Liver (tissue), 9 donors: ENCODE data around the gene FSCN2. TPM values are rescaled to one million over a fixed set of nuclear protein-coding genes. Genes with fewer than 3 reads are reported as not detected.

ENCODE experiments used
- DNase-seq: peaks from one replicate; pipeline ENCODE4 v3.0.0-alpha.2; 2017; ENCODE audit warnings: low spot score
- H3K27ac ChIP-seq, 2 donors: one replicate each; pipeline ENCODE4 v1.7.0; 2013; ENCODE audit warnings: inconsistent platforms in 2 of 2, low read length in 2 of 2, control low read depth in 1 of 2, low read depth in 1 of 2, mild to moderate bottlenecking in 1 of 2
- H3K27me3 ChIP-seq, 4 donors: one replicate each; pipeline versions ENCODE4 v1.6.1 to v1.7.0; 2013; ENCODE audit warnings: low read length in 3 of 4, inconsistent platforms in 1 of 4, mild to moderate bottlenecking in 1 of 4, moderate library complexity in 1 of 4; ENCODE audit not compliant: control insufficient read depth in 4 of 4, insufficient read depth in 4 of 4
- H3K36me3 ChIP-seq, 4 donors: one replicate each; pipeline versions ENCODE4 v1.6.1 to v1.7.0; 2013; ENCODE audit warnings: low read length in 3 of 4, mild to moderate bottlenecking in 3 of 4, low read depth in 1 of 4, moderate library complexity in 1 of 4; ENCODE audit not compliant: control insufficient read depth in 4 of 4, insufficient read depth in 3 of 4
- H3K4me1 ChIP-seq, 4 donors: one replicate each; pipeline versions ENCODE4 v1.6.1 to v1.7.0; 2013; ENCODE audit warnings: low read length in 3 of 4, mild to moderate bottlenecking in 3 of 4, moderate library complexity in 1 of 4; ENCODE audit not compliant: control insufficient read depth in 4 of 4, insufficient read depth in 4 of 4
- H3K4me3 ChIP-seq, 3 donors: one replicate each; pipeline versions ENCODE4 v1.6.1 to v1.7.0; 2013; ENCODE audit warnings: low read length in 3 of 3, control low read depth in 1 of 3, low read depth in 1 of 3, mild to moderate bottlenecking in 1 of 3
- H3K9ac ChIP-seq, 2 donors: one replicate each; pipeline ENCODE4 v1.7.0; 2013; ENCODE audit warnings: low read length in 2 of 2, mild to moderate bottlenecking in 2 of 2, moderate library complexity in 2 of 2, control low read depth in 1 of 2, low read depth in 1 of 2
- H3K9me3 ChIP-seq, 4 donors: one replicate each; pipeline versions ENCODE4 v1.6.1 to v1.7.0; 2013; ENCODE audit warnings: low read length in 3 of 4; ENCODE audit not compliant: control insufficient read depth in 4 of 4
- FOXA1 ChIP-seq: IDR thresholded peaks from 2 replicates; pipeline ENCODE4 v1.6.1; 2016; ENCODE audit warnings: antibody characterized with exemption
- HNF4A ChIP-seq, 2 donors: conservative IDR thresholded peaks; 2 replicates each; pipeline ENCODE4 v1.6.1; 2016; ENCODE audit warnings: antibody characterized with exemption in 2 of 2, mild to moderate bottlenecking in 2 of 2
- HNF4G ChIP-seq: IDR thresholded peaks from 2 replicates; pipeline ENCODE4 v1.6.1; 2016; ENCODE audit warnings: antibody characterized with exemption
- JUND ChIP-seq, 2 donors: IDR thresholded peaks; 2 replicates each; pipeline ENCODE4 v1.6.1; 2016; ENCODE audit warnings: antibody characterized with exemption in 2 of 2
- NR2F2 ChIP-seq: IDR thresholded peaks from 2 replicates; pipeline ENCODE4 v1.6.1; 2016; ENCODE audit warnings: antibody characterized with exemption
- RAD21 ChIP-seq, 2 donors: IDR thresholded peaks; 2 replicates each; pipeline ENCODE4 v1.6.1; 2016; ENCODE audit warnings: antibody characterized with exemption in 2 of 2, mild to moderate bottlenecking in 2 of 2
- YY1 ChIP-seq: IDR thresholded peaks from 2 replicates; pipeline ENCODE4 v1.6.1; 2016; ENCODE audit warnings: antibody characterized with exemption, mild to moderate bottlenecking
- WGBS: extraction: QIAGEN DNeasy Blood & Tissue Kit; methylation state at CpG from one replicate; pipeline ENCODE4 v1.1.7; 2013; 5-methylcytosine and 5-hydroxymethylcytosine counted together
- polyA plus RNA-seq, 2 donors: library from polyadenylated mRNA; stranded (reverse) in 1 of 2; unstranded in 1 of 2; fragments of 200-250 nt in 1 of 2; fragments of >200 nt in 1 of 2; fragmentation: Nextera tagmentation in 1 of 2; extraction: Ambion mirVana in 1 of 2; gene quantifications; one replicate each; pipeline versions ENCODE4 v1.2.1 to v1.2.3, GENCODE V29; 2013 to 2015
- total RNA-seq, 2 donors: library from RNA; depleted of rRNA; stranded (reverse); fragments of >200 nt; gene quantifications; one replicate each; pipeline ENCODE4 v1.2.3, GENCODE V29; 2014
- TF ChIP-seq, protein P1 (sequence below): IDR thresholded peaks from 2 replicates; pipeline ENCODE4 v1.6.1; 2016; ENCODE audit warnings: antibody characterized with exemption
- TF ChIP-seq, protein P2 (sequence below): IDR thresholded peaks from 2 replicates; pipeline ENCODE4 v1.6.1; 2016; ENCODE audit warnings: antibody characterized with exemption
- TF ChIP-seq, protein P3 (sequence below): IDR thresholded peaks from 2 replicates; pipeline ENCODE4 v1.6.1; 2016; ENCODE audit warnings: antibody characterized with exemption
- TF ChIP-seq, protein P4 (sequence below): fragments of 150-350 bp; IDR thresholded peaks from 2 replicates; pipeline ENCODE4 v1.5.1; 2017; ENCODE audit warnings: improper control_type of control experiment, low read depth, low read length; ENCODE audit not compliant: missing input control
- donor health status: healthy.
- donor health status: healthy.
- donor health status: healthy.
- donor health status: healthy.
- donor health status: healthy.

The FSCN2 gene
- total and polyA plus RNA-seq, 4 donors: 0.09 to 0.42 TPM; not detected in 2

DNA sequence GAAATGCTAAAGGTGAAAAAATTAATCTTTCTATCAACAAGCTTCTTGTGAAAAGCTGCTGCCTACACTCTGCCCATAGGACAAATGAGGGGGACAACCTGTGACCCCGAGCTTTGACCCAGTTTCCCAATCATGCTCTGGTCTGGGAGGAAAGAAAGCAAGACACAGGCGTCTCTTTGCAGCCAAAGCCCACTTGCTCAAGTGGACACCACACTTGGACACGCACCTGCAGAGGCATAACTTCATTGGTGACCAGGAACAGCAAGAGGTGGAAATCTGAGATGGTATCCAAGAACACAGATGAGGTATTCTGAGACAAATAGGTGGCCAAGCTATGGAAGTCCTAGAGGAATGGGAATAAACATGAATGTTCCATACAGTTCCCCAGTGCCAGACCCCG, 39.0 kb downstream of the FSCN2 start:
- H3K4me3 ChIP-seq: no peak overlapping the region

DNA sequence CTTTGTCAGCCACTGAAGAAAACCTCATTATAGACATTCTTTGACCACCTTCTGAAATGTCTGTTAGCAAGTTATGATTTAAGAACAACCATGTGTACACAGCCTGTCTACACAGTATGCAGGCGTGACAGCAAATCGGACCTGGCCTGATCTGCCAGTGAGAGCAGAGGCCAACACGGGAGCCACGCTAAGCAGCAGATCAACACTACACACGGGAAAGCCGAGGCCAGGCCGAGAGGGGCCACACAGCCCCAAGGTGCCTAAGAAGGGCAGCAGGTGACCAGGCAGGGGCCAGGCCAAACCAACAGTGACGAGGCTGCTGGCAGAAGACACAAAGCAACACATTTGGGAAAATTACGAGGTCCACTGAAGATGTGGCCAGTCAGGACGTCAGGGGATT, 40.2 kb downstream of the FSCN2 start:
- H3K9me3 ChIP-seq: no peaks in the 10 kb centered on the region
- peaks cover 19 to 61% (median 54%) of the 10 kb centered on the region in 4 donors for H3K36me3 ChIP-seq
- no peaks in the 10 kb centered on the region for H3K27me3 ChIP-seq
- TF ChIP-seq YY1 (no peak), FOXA1 (no peak), HNF4G (no peak), NR2F2 (no peak)
- TF ChIP-seq, protein P1, sequence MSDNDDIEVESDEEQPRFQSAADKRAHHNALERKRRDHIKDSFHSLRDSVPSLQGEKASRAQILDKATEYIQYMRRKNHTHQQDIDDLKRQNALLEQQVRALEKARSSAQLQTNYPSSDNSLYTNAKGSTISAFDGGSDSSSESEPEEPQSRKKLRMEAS: no peak
- TF ChIP-seq, protein P2, sequence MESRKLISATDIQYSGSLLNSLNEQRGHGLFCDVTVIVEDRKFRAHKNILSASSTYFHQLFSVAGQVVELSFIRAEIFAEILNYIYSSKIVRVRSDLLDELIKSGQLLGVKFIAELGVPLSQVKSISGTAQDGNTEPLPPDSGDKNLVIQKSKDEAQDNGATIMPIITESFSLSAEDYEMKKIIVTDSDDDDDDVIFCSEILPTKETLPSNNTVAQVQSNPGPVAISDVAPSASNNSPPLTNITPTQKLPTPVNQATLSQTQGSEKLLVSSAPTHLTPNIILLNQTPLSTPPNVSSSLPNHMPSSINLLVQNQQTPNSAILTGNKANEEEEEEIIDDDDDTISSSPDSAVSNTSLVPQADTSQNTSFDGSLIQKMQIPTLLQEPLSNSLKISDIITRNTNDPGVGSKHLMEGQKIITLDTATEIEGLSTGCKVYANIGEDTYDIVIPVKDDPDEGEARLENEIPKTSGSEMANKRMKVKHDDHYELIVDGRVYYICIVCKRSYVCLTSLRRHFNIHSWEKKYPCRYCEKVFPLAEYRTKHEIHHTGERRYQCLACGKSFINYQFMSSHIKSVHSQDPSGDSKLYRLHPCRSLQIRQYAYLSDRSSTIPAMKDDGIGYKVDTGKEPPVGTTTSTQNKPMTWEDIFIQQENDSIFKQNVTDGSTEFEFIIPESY: no peak
- no peak overlapping the region for H3K4me3 ChIP-seq
- no peak for DNase-seq
- H3K27ac ChIP-seq: no peak overlapping the region
- 87% methylated on average over 10 of the region's 10 CpGs for WGBS
- no peak overlapping the region for H3K9ac ChIP-seq
- H3K4me1 ChIP-seq: peaks cover 6 to 31% (median 25%) of the 10 kb centered on the region in 4 donors

More for the DNA sequence above, 39.0 kb downstream of the FSCN2 start:
- DNase-seq: no peak
- no peaks in the 10 kb centered on the region for H3K9me3 ChIP-seq
- peaks cover 17 to 67% (median 54%) of the 10 kb centered on the region in 4 donors for H3K36me3 ChIP-seq
- 44% methylated on average over 4 of the region's 4 CpGs for WGBS
- H3K9ac ChIP-seq: no peak overlapping the region
- H3K27me3 ChIP-seq: no peaks in the 10 kb centered on the region
- TF ChIP-seq, protein P1: no peak
- TF ChIP-seq YY1: no peak
- TF ChIP-seq HNF4A (conservative IDR thresholded peaks at IDR 0.05): no peak
- TF ChIP-seq, protein P2: no peak
- no peak for TF ChIP-seq RAD21 (IDR thresholded peaks at IDR 0.05)
- TF ChIP-seq HNF4G: no peak
- TF ChIP-seq JUND (IDR thresholded peaks at IDR 0.05): no peak
- TF ChIP-seq, protein P3, sequence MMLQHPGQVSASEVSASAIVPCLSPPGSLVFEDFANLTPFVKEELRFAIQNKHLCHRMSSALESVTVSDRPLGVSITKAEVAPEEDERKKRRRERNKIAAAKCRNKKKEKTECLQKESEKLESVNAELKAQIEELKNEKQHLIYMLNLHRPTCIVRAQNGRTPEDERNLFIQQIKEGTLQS: no peak
- TF ChIP-seq, protein P4, sequence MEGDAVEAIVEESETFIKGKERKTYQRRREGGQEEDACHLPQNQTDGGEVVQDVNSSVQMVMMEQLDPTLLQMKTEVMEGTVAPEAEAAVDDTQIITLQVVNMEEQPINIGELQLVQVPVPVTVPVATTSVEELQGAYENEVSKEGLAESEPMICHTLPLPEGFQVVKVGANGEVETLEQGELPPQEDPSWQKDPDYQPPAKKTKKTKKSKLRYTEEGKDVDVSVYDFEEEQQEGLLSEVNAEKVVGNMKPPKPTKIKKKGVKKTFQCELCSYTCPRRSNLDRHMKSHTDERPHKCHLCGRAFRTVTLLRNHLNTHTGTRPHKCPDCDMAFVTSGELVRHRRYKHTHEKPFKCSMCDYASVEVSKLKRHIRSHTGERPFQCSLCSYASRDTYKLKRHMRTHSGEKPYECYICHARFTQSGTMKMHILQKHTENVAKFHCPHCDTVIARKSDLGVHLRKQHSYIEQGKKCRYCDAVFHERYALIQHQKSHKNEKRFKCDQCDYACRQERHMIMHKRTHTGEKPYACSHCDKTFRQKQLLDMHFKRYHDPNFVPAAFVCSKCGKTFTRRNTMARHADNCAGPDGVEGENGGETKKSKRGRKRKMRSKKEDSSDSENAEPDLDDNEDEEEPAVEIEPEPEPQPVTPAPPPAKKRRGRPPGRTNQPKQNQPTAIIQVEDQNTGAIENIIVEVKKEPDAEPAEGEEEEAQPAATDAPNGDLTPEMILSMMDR: no peak
- peak overlapping the region; percentile 11 to 58 for H3K27ac ChIP-seq
- H3K4me1 ChIP-seq: peaks cover 6 to 31% (median 25%) of the 10 kb centered on the region in 4 donors
